ENCODE data around the gene PSMA4.
"Not testable (repeated sequence)": the region's sequence is repeated elsewhere in the genome, so short reads cannot be mapped to it uniquely, and the experiment has no call there.

GRCh38 chr15:78560201-78560600, 20.0 kb downstream of the PSMA4 start:
- not testable (repeated sequence) for TF ChIP-seq ELF1 (IDR thresholded peaks at IDR 0.05; ENCODE audit: borderline replicate concordance, low read depth); EZH2 (IDR thresholded peaks at IDR 0.05); ZNF274 (IDR thresholded peaks at IDR 0.05; ENCODE audit: low read depth, low read length); CTCF (IDR thresholded peaks at IDR 0.05 in 2 of 3, conservative IDR thresholded peaks at IDR 0.05 in 1 of 3; ENCODE audit: borderline replicate concordance in 1 of 3, insufficient read depth in 1 of 3, low read depth in 2 of 3, low read length in 2 of 3); EZH2phosphoT487 (IDR thresholded peaks at IDR 0.05; ENCODE audit: borderline replicate concordance); POLR2A (IDR thresholded peaks at IDR 0.05; ENCODE audit: borderline replicate concordance, extremely low read depth, insufficient read depth, insufficient read length); SRF (IDR thresholded peaks at IDR 0.05; ENCODE audit: low read depth); POLR2AphosphoS5 (IDR thresholded peaks at IDR 0.05; ENCODE audit: low read depth, low read length); TCF7L2 (IDR thresholded peaks at IDR 0.05; ENCODE audit: borderline replicate concordance, extremely low read depth, insufficient read depth, insufficient read length)
